HG03575 (cell line): ENCODE results near the gene OBP2A.
"Not testable (repeated sequence)": the region's sequence is repeated elsewhere in the genome, so short reads cannot be mapped to it uniquely, and the experiment has no call there.

Source experiments
- ATAC-seq: cut with Tn5 transposase; IDR thresholded peaks from one replicate; pipeline ENCODE4 v1.9.1; 2021; ENCODE audit not compliant: unreplicated experiment, insufficient number of reproducible peaks, low FRiP score; ENCODE audit errors: extremely low read depth

The OBP2A gene

GRCh38 chr9:135547756-135548736 is 2.1 kb downstream of the OBP2A start:
- no peak for ATAC-seq

GRCh38 chr9:135549478-135550343 is 3.8 kb downstream of the OBP2A start:
- ATAC-seq = not testable (repeated sequence)

GRCh38 chr9:135550344-135550918 is 4.5 kb downstream of the OBP2A start:
- ATAC-seq = no peak

DNA sequence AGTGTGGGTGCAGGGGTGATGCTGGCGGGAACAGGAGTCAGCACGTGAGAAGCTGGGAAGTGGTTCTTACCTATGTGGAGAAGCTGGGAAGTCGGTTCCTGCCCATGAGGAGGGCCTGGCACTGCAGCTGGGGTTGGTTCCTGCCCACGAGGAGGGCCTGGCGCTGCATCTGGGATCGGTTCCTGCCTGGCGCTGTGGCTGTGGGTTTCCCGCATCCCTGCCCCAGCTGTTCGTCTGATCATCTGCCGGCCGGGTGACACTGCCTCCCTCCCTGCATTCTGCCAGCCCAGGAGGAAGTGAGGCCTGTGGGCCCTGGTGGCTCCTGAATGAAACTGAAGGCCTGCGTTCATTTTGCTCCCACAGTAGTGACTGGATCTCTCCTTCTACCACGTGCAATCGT is 5.1 kb downstream of the OBP2A start:
- no peak for ATAC-seq

GRCh38 chr9:135551456-135551855 is 5.5 kb downstream of the OBP2A start:
- ATAC-seq = no peak

- ATAC-seq = no peak
These were observed 6.2 kb downstream of the OBP2A start for GRCh38 chr9:135552021-135552697.

GRCh38 chr9:135552698-135553171 is 6.8 kb downstream of the OBP2A start:
- ATAC-seq = no peak

GRCh38 chr9:135554718-135555117 is 8.8 kb downstream of the OBP2A start:
- no peak for ATAC-seq

DNA sequence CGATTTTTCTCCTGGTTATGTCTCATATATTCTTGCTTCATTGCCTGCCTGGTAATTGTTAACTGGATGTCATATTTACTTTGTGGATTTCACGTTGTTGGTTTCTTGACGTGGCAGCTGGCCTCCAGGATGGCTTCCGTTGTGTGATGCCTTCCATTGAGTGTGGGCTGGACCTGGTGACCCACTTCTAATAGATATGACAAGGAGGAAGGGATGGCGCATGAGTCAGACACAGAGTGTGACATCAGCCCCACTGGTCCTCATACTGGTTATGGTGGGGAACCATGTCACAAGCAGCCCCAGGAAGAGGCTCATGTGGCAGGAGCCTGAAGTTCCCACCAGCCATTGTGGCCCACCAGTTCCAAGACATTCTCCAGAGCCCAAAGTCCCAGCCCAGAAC is 9.3 kb downstream of the OBP2A start:
- ATAC-seq = no peak

DNA sequence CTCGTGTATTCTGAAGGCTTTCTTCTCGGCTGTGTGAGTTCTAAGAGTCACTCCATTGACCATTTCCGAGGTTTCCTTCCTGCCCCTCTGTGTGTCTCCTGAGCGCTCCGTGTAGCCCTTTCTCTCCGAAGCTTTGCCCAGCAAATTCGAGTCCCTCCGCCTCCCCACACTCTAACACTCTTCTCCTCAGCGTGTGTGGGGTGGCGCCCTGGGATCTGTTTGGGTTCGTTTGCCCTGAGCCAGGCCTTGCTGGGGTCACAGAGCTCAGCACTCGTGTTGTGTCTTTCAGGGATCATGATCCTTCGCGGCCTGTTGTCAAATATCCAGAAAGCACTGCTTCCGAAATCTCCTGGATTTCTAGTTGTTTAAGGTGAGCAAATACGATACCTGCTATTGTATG is 10.0 kb downstream of the OBP2A start:
- ATAC-seq = no peak

- no peak for ATAC-seq
These were observed 13.7 kb downstream of the OBP2A start for GRCh38 chr9:135559606-135560005.

DNA sequence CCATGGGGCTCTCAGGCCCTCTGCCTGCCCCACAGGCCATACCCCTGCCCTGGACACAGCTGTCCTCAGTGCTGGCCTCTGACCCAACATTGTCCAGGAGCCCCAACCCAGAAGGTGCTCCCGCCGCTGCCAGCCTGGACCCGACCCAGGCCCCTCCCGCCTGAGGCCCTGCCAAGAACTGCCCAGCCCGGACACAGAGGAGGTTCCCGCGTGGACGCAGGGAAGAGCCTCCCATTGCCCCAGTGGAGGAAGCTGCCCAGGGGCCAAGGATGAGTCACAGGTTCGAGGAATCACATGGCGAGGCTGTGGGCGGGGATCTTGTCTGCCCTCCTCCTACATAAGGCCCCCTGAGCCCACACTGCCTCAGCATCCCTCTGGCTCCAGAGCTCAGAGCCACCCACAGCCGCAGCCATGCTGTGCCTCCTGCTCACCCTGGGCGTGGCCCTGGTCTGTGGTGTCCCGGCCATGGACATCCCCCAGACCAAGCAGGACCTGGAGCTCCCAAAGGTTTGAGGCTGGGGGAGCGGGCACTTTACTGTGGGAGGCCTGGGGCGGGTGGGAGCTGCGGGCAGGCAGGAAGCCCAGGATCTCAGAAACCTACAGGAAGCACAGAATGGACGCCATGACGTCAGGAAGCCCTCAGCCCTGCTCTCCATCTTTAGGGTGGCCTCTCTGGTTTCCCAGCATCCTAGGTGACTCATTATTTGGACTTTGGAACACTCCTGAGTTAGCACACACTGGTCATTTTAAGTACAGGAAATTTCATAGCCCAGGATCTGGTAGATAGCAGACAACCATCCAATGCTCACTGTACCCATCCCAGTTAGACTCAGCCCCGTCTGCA is 15.7 kb downstream of the OBP2A start, which contains the start of gene PAEP:
TSS of gene PAEP (plus strand) at position 366 of the 844 bp plus-strand sequence.
- ATAC-seq = no peak

GRCh38 chr9:135562235-135562745 is 16.4 kb downstream of the OBP2A start:
- ATAC-seq = no peak

GRCh38 chr9:135563039-135563476 is 17.1 kb downstream of the OBP2A start:
- no peak for ATAC-seq

DNA sequence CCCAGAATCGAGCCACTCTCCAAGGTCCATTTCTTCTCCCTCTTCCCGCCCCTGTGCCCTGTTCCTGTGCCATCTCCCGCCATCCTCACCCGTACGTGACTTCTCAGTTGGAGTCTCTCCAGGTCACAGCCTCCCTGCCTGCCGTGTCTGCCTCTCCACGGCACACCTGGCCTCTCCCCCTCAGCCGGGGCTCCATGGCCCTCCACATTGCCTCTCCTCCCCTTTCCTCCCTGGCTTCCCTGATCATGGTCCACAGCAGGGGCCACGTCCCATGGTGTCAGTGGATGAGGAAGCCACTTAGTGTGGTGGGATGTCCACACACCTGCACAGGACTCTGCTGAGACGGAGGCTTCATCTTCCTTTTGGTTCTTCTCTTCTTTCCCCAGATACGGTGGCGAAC is 17.9 kb downstream of the OBP2A start:
- no peak for ATAC-seq

GRCh38 chr9:135565141-135565628 is 19.3 kb downstream of the OBP2A start:
- no peak for ATAC-seq

DNA sequence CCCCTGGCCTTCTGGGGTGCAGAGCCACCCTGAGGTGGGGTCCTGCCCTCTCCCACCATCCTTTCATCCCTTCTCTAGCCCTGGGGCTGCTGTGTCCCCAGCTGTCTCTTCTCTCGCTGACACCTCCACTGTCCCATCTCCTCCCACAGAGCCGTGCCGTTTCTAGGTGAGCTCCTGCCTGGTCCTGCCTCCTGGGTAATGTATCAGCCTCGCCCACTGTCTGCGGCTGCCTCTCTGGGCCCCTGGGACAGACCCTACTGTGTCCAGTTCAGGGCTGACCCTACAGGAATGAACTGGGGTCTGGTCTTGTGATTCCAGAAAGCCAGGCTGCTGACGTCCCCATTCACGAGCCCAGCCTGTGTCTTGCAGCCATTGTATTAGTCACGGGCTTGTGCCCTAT is 19.7 kb downstream of the OBP2A start:
- no peak for ATAC-seq
